Measurements from ENCODE around the gene IL21R. TPM values are rescaled to one million over a fixed set of nuclear protein-coding genes. Genes with fewer than 3 reads are reported as not detected.

IL21R gene
- total and polyA plus RNA-seq, 10 of the 15 experiments (the other 5 are each of a cell fraction or from before 2014, with no cell fraction given), result 5.3 to 138 (median 82.5) TPM

DNA sequence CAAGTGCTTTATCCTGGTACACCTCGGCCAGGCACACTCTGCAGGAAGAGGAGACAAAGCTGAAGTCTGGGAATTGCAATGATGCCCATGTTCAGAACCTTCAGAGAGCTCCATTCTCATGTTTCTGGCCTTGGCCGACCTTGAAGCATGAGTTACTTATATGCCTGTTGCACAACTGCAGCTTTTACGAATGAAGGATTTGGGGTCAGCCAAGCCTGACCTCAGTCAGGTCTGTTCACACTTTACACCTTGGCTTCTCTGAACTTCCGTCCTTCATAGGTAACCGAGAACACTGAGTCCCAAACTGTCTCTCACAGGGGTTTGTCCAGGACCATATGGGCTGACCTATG is 81.1 kb downstream of the IL21R start:
- no peaks in the 10 kb centered on the region for H3K4me1 ChIP-seq (ENCODE audit: control insufficient read depth, insufficient read depth, low read length)
- intact Hi-C loops (cut with micrococcal nuclease; ENCODE audit: unreplicated experiment), result no loop called here
- in situ Hi-C loops (cut with MboI), result no loop called here
- POLR2A ChIA-PET, result no interaction called here
- DNase-seq (ENCODE audit: low read depth, low spot score), result no peak
- H3K9ac ChIP-seq (ENCODE audit: control insufficient read depth, insufficient read depth, low read length), result no peak overlapping the region
- FAIRE-seq, result no peak
- no peak overlapping the region for H3K4me2 ChIP-seq (ENCODE audit: control insufficient read depth, insufficient read depth)
- H3K36me3 ChIP-seq (ENCODE audit: control insufficient read depth in 2 of 2, insufficient read depth in 2 of 2, low read length in 1 of 2), result peaks cover 30 to 39% of the 10 kb centered on the region in 2 experiments
- SMC1A ChIA-PET (ENCODE audit: uncharacterized antibody, unreplicated experiment), result no interaction called here
- 98% methylated on average over 5 of the region's 5 CpGs for WGBS (ENCODE audit: insufficient coverage, insufficient replicate concordance, low lambda C conversion rate, missing lambda C conversion rate)
- no peak for ATAC-seq
- H2AFZ ChIP-seq (ENCODE audit: control insufficient read depth, low read depth, low read length), result no peak overlapping the region
- no peaks in the 10 kb centered on the region for H3K9me3 ChIP-seq (replicated peaks; ENCODE audit: control insufficient read depth, insufficient read depth, low read length)
- CTCF ChIA-PET, result no interaction called here
- TF ChIP-seq HDAC2 (IDR thresholded peaks at IDR 0.05) (no peak), NRF1 (conservative IDR thresholded peaks at IDR 0.05; ENCODE audit: low read depth, low read length) (no peak), RBBP5 (conservative IDR thresholded peaks at IDR 0.05) (no peak), PRDM15 (CRISPR knock-in tag; IDR thresholded peaks at IDR 0.05) (no peak), SUPT20H (IDR thresholded peaks at IDR 0.05; ENCODE audit: borderline replicate concordance, control insufficient read depth, low read depth, low read length) (no peak), RFX5 (IDR thresholded peaks at IDR 0.05; ENCODE audit: low read depth, low read length) (no peak), NFYA (IDR thresholded peaks at IDR 0.05; ENCODE audit: borderline replicate concordance, low read depth, low read length) (no peak), PKNOX1 (IDR thresholded peaks at IDR 0.05) (no peak), JUND (IDR thresholded peaks at IDR 0.05; ENCODE audit: low read depth, low read length) (no peak), ETV6 (conservative IDR thresholded peaks at IDR 0.05 in 1 of 2, IDR thresholded peaks at IDR 0.05 in 1 of 2; ENCODE audit: borderline replicate concordance in 1 of 2, low read depth in 1 of 2) (no peak), EED (IDR thresholded peaks at IDR 0.05; ENCODE audit: low read depth) (no peak)
- TF ChIP-seq, protein P1, sequence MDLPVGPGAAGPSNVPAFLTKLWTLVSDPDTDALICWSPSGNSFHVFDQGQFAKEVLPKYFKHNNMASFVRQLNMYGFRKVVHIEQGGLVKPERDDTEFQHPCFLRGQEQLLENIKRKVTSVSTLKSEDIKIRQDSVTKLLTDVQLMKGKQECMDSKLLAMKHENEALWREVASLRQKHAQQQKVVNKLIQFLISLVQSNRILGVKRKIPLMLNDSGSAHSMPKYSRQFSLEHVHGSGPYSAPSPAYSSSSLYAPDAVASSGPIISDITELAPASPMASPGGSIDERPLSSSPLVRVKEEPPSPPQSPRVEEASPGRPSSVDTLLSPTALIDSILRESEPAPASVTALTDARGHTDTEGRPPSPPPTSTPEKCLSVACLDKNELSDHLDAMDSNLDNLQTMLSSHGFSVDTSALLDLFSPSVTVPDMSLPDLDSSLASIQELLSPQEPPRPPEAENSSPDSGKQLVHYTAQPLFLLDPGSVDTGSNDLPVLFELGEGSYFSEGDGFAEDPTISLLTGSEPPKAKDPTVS (IDR thresholded peaks at IDR 0.05; ENCODE audit: low read depth, low read length), result no peak
- H3K27me3 ChIP-seq (replicated peaks in 1 of 2; ENCODE audit: control insufficient read depth in 2 of 2, insufficient read depth in 2 of 2, low read length in 1 of 2), result no peaks in the 10 kb centered on the region
- H3K4me3 ChIP-seq, result no peak overlapping the region
- BruUV-seq (replicated peaks), result no TSS peak
- RAD21 ChIA-PET (ENCODE audit: unreplicated experiment), result no interaction called here
- no peaks in the 10 kb centered on the region for H3K79me2 ChIP-seq (ENCODE audit: control insufficient read depth, insufficient read depth, low read length)
- no peak overlapping the region for H3K27ac ChIP-seq (ENCODE audit: control insufficient read depth, insufficient read depth)
- H4K20me1 ChIP-seq (ENCODE audit: control insufficient read depth, insufficient read depth), result no peaks in the 10 kb centered on the region
